Measurements from ENCODE around the gene STAC.
A peak's percentile ranks its signal among the peaks of the same experiment; 100 is the strongest.
"Not testable (repeated sequence)": the region's sequence is repeated elsewhere in the genome, so short reads cannot be mapped to it uniquely, and the experiment has no call there.

The STAC gene

GRCh38 chr3:36482256-36482655, 102.0 kb downstream of the STAC start:
- DNase-seq: no peak

- DNase-seq: no peak
Measured at GRCh38 chr3:36482880-36483279, 102.6 kb downstream of the STAC start.

- no peak for DNase-seq
Measured at GRCh38 chr3:36483709-36484108, 103.4 kb downstream of the STAC start.

GRCh38 chr3:36484386-36484785, 104.1 kb downstream of the STAC start:
- no peak for DNase-seq

GRCh38 chr3:36486009-36486795, 105.9 kb downstream of the STAC start:
- no peak for DNase-seq

GRCh38 chr3:36487616-36488015, 107.3 kb downstream of the STAC start:
- no peak for DNase-seq

GRCh38 chr3:36488077-36488789, 107.9 kb downstream of the STAC start:
- DNase-seq: peak; percentile 84

- no peak for DNase-seq
Measured at GRCh38 chr3:36489101-36489500, 108.8 kb downstream of the STAC start.

GRCh38 chr3:36489679-36490425, 109.5 kb downstream of the STAC start:
- no peak for DNase-seq

- no peak for DNase-seq
Measured at GRCh38 chr3:36493051-36493450, 112.7 kb downstream of the STAC start.

- DNase-seq: no peak
Measured at GRCh38 chr3:36494461-36495109, 114.3 kb downstream of the STAC start.

- no peak for DNase-seq
Measured at GRCh38 chr3:36496684-36497633, 116.7 kb downstream of the STAC start.

GRCh38 chr3:36500053-36500452, 119.7 kb downstream of the STAC start:
- not testable (repeated sequence) for DNase-seq

- DNase-seq: no peak
Measured at GRCh38 chr3:36501616-36502015, 121.3 kb downstream of the STAC start.

- no peak for DNase-seq
Measured at GRCh38 chr3:36505393-36505792, 125.1 kb downstream of the STAC start.

- DNase-seq: no peak
Measured at GRCh38 chr3:36511791-36512486, 131.6 kb downstream of the STAC start.

GRCh38 chr3:36512555-36512954, 132.3 kb downstream of the STAC start:
- no peak for DNase-seq

- no peak for DNase-seq
Measured at GRCh38 chr3:36514171-36514570, 133.9 kb downstream of the STAC start.

GRCh38 chr3:36519682-36520081, 139.4 kb downstream of the STAC start:
- no peak for DNase-seq

- no peak for DNase-seq
Measured at GRCh38 chr3:36520241-36521006, 140.1 kb downstream of the STAC start.

- no peak for DNase-seq
Measured at GRCh38 chr3:36521007-36521379, 140.7 kb downstream of the STAC start.

All from NCI-H2029 treated with DMSO at 0.1 percent for 48 hours (cell line).